Fibroblast of skin of back (primary cell): ENCODE data around the gene RMRP. TPM values are rescaled to one million over a fixed set of nuclear protein-coding genes. Genes with fewer than 3 reads are reported as not detected.
A peak's percentile ranks its signal among the peaks of the same experiment; 100 is the strongest.

Experiments used
- DNase-seq: peaks from one replicate; pipeline ENCODE4 v3.0.0-alpha.2; 2013
- polyA plus RNA-seq, 2 experiments: library from polyadenylated mRNA; unstranded; fragments of 120-200 nt; gene quantifications; one replicate each; pipeline ENCODE4 v1.2.1, GENCODE V29; 2013; ENCODE audit not compliant: insufficient read length in 2 of 2

Gene RMRP
- 0.95 TPM for polyA plus RNA-seq (2013, experiment 1 of 2; ENCODE audit: insufficient read length)
- polyA plus RNA-seq (2013, experiment 2 of 2; ENCODE audit: insufficient read length) = not detected

DNA sequence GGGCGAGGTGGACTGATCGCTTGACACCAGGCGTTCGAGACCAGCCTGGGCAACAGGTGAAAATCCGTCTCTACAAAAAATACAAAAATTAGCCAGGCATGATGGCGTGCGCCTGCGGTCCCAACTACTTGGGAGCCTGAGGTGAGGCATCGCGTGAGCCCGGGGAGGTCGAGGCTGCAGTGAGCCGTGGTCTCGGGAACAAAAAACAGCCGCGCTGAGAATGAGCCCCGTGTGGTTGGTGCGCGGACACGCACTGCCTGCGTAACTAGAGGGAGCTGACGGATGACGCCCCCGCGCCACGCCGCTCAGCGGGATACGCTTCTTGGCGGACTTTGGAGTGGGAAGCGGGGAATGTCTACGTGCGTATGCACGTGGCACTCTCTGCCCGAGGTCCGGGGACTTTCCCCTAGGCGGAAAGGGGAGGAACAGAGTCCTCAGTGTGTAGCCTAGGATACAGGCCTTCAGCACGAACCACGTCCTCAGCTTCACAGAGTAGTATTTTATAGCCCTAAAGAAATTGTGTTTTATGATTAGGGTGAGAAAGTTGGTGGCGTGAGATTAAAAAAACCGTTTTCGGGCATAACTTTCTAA, at the start of gene RMRP:
Gene RMRP, minus strand, starts transcription at position 474 of the 591 bp plus-strand sequence.
- DNase-seq = peak; percentile 100

DNA sequence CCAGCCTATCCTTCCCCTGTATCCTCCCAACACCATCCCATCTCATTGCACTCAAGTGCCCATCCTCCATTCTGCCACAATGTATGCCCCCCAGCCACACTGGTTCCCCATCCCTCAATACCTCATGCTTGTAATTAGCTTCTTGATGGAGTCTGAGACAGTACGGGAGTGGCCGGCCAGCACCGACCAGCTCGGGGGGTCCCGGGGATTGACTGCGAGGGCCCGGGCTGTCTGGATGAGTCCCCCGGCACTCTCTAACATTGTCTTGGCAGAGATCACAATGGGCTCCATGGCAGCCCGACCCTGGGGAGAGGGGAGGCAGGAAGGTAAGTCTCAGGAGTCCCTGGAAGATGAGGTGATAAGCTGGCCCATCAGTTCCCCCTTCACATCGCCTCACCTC, 49.1 kb upstream of the RMRP start:
- DNase-seq = no peak

DNA sequence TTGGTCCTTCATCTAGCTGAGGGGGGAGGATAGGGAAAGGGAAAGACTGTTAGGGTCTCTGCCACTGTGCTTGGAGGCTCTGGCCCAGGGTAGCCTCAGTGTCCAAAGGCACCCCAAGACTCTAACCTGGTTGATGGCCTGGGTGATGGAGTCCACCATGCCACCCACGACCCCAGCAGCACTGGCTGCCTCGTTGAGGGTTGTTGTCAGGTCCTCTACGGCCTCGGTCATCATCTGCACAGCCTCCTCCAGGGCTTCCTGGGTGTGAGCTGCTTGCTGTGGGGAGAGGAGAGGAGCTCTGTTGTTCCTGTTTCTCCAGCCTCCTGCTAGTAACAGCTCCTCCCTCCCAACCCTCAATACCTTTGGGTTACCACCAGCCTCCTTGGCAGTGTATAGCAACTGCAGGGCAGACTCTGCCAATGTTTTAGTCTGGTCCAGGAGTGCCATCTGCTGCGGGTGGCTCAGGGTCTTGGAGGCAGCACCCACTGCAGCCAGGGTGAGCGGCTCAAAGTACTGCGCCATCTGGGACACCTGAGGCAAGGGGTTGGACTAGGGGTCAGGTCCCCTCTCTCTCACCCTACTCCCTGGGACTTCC, 48.1 kb upstream of the RMRP start:
- DNase-seq = no peak

DNA sequence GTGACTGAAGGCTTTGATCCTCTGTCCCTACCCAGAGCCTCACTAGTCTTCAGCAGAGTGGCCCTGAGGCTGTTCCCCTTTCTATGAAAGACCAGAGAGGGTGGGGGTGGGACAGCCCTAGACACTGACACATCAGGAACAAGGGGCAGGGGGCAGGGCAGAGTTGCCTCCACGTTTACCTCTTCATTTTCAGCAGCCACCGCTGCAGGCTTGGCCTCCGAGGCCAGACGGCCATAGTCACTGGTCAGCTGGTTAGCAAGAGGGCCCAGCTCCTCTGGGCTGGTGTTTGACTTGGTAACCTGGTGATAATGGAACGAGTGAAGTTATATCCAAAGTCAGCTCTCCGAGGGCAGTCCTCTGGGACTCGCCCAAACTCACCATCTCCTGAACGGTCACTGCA, 47.6 kb upstream of the RMRP start:
- DNase-seq = no peak

DNA sequence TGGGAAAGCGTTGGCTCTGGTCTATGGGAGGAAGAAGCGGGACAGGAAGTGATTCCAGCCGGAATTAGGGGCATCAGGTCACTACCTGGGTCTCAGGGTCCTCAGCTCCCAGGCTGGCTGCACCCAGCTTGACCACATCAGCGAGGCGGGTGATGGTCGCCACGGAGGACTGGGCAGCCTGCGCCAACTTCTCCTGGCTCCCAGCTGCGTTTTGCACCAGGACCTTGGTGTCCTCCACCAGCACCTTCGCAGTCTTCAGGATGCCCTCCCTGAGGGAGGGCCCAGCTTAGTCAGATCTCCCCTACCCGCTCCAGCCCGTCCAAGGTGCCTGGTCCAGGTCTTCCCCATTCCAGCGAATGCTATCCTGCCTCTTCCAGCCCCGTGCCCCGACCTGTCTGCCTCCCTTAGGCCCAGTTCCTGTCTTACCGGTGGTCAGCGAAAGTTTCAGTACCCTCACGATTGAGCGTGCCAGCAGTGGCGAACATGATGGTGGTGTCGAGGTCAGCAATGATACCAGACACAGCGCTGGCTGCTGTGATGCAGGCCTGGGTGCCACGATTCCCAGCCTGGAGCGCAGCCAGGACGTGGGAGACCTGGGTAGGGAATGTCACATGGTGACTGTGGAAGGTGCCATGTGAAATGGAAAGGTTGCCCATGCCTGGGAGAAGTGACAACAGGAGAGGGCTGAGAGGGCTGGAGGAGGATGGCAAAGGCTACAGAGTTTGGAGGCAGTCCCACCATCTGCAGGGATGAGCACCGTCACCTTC, 46.3 kb upstream of the RMRP start:
- no peak for DNase-seq

DNA sequence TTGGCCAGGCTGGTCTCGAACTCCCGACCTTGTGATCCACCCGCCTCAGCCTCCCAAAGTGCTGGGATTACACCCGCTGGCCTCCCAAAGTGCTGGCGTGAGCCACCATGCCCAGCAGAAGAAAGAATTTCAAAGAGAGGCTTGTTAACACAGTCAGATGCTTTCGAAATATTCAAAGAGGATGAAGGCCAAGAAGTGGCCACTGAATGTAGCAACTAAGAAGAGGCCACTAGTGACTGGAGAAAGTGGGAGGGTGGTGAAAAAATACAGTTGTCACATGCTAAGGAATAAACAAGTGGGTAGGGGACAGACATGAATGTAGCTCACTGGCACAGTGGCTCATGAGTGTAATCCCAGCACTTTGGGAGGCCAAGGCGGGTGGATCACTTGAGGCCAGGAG, 44.9 kb upstream of the RMRP start:
- DNase-seq = no peak

DNA sequence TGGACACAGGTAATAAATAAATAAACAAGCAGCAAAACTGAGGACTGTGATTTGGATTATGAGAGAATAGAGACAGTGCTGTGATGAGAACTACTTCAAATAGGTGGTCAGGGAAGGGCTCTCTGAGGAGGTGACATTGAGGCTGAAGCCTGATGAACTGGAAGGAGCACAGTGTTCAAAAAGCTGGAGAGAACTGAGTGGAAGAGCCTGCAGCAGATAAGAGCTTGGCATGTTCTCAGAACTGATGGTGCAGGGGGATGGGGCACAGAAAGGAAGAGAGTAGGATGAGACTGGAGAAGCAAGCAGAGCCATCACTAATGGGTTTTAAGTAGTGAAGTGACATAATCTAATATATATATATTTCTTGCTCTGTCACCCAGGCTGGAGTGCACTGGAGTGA, 43.1 kb upstream of the RMRP start:
- no peak for DNase-seq

DNA sequence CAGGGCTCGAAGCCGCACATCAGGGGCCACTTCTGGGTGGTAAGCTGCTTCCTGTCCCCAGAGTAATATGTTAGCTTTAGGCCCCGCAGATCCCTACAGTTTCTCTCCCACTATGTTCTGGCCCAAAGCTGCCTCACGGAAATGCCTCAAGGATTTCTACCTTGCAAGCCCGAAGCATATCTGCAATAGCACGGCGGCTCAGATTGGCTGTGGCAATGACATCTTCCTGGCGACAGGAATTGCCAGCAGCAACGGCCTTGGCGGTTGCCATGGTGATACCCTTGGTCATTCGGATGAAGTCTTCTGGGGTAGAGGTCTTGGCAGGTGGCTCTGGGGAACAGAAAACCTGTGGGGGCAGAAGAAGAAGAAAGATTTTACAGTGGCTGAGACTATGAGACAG, 42.2 kb upstream of the RMRP start:
- DNase-seq = no peak

DNA sequence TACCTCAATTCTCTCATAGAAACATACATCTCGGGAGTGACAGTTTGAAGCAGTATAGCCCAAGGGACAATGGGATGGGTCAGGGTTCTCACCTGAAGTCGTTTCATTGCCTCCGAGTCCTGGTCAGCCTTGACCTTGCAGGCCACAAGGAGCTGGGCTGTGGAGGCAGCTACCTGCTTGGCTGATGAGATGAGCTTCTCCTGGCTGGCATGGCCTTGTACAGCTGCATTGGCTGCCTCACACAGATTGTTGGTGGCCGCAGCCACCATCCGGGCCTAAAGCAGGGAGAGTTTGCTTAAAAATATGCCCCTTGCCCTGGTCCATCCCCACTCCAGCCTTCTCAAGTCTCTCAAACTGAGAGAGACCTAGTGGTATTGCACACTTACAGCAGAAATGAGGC, 40.4 kb upstream of the RMRP start:
- no peak for DNase-seq

DNA sequence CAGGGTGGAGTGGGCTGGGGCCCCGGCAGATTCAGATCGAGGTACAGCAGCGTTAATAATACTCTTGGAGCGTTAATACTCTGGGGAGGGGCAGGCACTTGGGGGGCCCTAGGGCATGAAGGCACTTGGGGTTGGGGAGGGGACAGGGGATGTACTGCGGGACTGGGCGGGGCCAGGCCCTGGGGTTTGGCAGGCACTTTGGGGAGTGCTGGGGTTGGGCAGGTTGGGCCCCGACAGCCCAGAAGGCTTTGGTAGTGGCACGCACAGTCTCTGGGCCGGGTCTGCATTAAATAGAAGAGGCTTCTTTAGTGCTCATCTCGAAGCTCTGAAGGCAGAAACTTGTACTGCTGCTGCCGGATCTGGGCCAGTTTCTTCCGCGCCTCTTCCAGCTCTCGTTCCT, 39.7 kb upstream of the RMRP start:
- DNase-seq = no peak

DNA sequence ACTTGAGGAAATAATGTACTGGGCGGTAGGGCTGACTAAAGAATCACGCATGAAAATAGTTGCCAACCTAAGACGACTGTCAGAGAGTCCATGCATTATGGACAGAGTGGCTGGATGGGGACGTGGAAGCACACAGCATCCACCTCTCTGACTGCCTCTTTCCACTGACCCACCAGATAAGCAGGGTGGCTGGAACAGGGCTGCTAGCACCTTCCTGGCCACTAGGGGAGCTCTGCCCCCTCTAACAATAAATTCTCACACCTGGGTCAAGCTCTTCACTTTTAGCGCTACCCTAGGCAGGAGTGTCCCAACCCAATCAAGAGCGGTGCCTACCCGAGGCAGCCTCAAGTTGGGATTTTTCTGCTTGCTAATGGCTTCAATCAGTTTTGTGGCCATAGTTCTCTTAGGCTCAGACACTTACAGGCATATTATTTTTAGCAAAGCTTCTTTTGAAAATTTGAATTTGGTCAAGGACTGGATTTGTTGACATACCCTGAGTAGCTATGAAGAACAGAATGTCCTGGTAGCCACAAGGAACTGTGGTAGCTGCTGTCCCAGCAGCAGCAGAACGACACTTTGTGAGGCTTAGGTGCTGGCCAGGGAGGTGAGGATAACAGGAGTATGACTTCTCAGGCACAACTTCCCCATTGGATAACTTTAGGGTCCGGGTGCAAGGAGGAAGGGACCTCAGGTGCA, 38.8 kb upstream of the RMRP start:
- peak; percentile 34 for DNase-seq

DNA sequence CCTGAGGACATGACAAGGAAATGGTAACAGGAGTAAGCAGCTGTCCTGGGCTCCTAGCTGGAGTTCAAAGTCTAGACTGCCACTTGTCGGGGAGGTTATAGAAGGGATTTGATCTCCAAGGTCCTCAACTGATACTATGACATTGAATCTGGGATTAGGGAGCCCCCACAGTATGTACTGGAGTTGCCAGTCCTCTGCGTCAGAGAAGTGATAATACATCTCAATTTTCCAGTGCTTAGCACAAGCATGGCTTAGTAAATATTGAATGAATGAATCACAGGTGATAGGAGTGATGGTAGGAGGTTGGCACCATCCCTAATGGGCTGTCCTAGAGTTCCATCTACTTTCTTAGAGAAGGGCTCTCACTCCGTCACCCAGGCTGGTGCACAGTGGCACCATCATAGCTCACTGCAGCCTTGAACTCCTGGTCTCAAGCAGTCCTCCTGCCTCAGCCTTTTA, 38.2 kb upstream of the RMRP start:
- no peak for DNase-seq

DNA sequence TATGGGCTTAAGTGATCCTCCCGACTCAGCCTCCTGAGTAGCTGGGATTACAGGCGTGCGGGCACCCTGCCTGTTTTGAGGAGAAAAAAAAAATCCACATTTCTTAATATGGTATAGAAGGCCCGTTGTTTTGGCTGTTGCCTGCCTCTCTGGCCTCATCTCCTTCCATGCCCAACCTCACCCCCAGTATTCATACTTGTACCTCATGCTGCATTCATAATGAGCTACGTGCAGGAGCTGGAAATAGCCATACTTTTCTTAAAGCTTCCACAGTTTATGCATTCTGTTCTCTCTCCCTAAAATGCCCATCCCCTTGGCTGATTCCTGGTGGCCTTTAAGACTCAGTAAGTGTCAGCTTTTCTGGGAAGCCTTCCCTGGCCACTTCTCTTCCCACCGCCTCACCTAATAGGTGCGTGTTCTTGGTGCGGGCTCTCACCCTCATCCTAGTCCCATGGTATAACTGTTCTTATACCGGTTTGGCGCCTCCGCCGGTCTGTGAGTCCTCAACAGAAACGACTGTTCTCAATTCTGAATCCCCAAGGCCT, 34.0 kb upstream of the RMRP start:
- DNase-seq = peak; percentile 63

DNA sequence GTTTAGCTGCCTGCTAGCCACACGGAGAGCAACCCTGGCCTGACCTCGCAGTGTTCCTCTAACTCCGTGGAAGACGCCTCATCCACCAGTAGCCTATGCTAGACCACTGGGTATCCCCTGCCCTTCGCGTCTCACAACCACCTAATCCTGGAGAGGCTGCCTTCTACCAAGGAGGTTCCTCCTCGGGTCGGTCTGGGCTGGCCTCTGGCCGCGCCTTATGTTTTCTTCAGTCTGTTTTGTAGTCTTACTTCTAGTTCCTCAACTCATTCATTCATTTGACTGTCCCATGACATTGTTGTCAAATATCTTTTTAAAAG, 33.5 kb upstream of the RMRP start:
- DNase-seq = no peak

DNA sequence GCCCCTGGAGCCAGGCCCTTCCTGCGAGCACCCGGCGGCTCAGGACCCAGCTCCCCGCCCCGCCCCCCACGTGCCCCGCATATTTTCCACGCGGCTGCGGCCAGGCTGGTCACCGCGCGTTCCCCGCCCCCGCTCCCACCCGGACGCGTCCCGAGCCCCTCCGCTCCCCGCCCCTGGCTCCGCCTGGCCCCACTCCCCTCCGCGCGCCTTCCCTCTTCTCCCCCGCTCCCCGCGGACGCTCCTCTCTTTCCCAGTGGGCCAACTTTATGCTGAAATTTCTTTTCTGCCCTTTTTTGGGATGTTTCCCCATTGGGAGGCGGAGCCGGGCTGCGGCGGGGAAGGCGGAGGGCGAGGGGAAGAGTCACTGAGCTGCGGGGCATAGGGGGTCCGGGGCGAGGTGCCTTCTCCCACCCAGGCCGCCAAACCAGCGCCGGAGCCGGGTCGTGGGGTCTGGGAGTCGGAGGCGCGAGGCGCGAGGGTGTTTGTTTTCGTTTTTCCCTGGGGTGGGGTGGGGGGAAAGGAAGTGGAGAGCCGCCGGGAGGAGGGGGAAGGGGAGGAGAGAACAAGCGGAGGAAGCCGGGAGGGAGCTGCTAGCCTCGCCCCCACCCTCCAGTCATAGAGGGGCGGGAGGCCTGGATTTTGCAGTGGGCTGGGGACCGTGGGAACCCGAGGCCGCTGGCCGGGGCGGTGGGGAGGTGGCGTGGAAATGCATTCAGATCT, 33.0 kb upstream of the RMRP start:
- peak; percentile 93 for DNase-seq

DNA sequence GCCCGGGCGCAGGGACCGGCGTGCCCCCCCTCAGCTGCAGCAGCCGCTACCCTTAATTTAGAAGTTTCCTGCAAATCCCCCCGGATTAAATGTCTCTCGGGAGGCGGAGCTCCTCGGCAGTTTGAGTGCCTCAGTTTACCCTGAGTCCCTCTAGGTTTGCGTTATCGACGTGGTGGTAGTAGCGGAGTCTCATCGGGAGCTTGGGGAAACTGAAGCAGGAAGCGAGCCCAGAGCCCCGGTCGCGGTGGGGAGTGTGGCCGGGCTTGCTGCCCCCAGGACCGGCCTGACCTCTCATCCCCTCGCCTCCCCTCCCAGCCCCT, 32.4 kb upstream of the RMRP start:
- DNase-seq = no peak

DNA sequence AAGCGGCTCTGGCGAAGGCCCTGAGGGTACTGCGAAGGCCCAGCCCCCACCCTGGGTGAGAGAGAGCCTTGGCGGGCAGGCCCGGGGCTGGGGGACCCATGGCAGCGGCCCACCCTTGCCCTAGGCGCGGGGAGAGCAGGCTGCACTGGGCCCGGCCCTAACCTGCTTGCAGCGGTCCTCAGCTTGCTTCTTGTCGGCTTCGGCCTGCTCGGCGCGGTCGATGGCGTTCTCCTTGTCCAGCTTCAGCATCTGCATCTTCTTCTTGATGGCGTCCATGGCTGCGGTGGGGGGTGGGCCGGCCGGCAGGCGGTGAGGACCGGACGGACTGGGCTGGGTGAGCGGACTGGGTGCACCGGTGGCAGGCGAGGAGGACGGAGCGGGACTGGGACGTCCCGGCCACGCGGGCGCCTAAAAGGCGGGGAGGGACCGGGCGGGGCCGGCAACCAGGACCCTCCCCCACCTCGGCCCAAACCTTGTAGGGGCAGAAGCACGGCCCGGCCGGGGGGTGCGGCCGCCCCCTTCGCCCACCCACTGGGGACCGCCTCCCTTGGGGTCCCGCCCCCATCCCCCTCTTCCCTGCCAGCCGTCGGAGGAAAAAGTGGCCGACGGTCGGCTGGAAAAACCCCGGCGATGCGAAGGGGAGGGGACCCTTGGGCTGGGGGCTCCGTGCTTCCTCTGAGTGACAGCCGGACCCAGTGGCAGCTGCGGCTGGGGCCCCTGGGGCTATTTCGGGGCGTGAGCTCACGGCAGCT, 31.9 kb upstream of the RMRP start, which contains the start of gene TPM2:
Gene TPM2, minus strand, starts transcription at position 384 of the 752 bp plus-strand sequence. Its CDS starts 108 bp downstream, at position 276.
- DNase-seq = peak; percentile 93

DNA sequence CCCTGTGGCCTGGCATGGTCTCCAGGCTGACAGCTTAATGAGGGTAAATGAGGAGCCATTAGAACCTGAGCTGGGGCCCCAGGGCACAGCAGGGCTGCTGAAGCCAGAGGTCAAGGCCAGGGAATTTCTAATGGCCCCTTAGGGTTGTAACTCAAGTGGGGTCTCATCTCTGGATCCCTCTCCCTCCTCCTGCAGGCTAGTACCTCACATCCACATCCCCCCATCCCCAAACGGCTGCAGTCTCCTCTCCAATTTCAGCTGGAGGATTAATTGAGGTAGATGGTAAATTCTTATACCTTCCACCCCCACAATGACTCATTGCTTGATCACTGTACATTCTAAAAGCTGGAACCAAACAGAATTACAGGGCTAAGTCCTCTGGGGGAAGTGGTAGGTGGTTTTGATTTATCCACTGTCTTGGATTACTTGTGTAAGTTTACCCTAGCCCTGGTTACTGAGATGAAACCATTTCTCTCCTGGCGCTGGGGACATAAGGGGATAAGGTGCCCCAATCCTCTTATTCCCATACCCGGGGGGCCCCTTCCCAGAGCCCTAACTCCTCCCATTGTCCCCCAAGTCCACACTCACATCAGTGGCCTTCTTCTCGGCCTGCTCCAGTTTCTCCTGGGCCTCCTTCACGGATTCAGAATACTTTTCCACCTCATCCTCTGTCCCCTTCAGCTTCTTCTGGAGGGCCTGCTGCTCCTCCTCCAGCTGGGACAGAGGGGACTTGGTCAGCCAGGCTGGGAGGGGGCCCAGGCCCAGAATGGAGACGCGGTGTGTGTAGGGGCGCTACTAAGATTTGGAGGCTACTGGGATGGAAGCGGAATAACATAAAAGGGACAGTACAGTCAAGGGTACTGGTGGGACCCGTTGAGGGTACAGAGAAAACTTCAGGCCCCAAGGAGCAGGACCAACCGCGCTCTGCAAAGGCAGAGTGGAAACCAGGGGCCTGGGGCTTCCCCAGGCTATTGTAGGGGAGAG, 31.0 kb upstream of the RMRP start:
- DNase-seq = peak; percentile 76

DNA sequence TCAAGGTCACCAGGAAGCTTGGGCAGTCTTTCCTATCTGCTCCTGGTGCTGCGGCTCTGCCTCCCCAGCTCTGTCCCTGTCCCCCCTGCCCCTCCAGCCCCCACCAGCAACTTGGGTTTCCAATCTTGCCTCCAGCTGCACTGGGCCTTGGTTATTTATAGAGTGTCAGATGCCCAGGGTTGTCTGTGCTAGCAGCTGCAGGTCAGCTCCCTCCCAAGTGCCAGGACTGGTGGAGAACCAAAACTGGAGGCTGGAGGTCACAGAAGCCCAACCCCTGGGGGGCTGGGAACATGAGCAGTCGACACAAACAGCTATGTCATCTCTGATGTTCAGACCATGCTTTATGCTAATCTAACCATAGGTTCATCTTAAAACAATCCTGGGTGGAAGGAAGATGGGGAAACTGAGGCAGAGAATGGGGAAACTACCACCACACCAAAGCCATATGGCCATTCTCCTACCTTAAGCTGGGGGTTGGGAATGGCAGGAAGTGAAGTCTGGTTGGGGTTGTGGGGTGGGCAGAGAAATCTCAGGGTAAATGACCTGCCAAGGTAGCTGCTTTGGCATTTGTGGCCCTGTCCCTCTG, 30.2 kb upstream of the RMRP start:
- DNase-seq = no peak

DNA sequence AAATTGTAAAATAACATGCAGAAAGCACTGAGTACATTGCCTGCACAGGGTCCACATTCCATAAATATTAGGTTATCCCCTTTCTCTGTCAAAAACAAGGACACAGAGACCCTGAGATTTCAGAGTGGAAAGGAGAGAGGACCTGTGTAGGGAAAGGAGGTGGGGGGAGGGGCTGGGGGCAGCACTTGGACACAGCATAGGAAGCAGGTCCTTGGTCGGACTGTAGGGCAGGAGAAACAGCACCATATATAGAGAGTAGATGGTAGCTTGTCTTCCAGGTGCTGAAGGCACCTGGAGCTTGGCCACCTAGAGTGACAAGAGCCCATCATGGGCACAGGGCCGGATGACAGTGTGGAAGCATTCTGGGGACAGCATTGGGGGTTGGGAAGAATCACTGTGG, 29.5 kb upstream of the RMRP start:
- no peak for DNase-seq
